MM.1S (cell line): ENCODE data around the gene HMGN5.

Experiments used
- DNase-seq: peaks from one replicate; pipeline ENCODE4 v3.0.0-alpha.2; 2015
- H2AFZ ChIP-seq: fragments of 300-600 bp; sonication (generic); 2 replicates; pipeline ENCODE4 v1.6.0; 2016; ENCODE audit warnings: antibody characterized with exemption, low read length
- H3F3A ChIP-seq: fragments of 300-600 bp; sonication (generic); 2 replicates; pipeline ENCODE4 v1.6.1; 2016; ENCODE audit warnings: mild to moderate bottlenecking, antibody characterized with exemption, low read length, moderate library complexity, mixed read lengths; ENCODE audit not compliant: insufficient read depth
- H3K27ac ChIP-seq: fragments of 300-600 bp; sonication (generic); 2 replicates; pipeline ENCODE4 v1.5.1; 2016; ENCODE audit warnings: mild to moderate bottlenecking, low read length
- H3K27me3 ChIP-seq: fragments of 300-600 bp; sonication (generic); replicated peaks from 2 replicates; pipeline ENCODE4 v1.6.0; 2016; ENCODE audit warnings: low read length; ENCODE audit not compliant: insufficient read depth
- H3K36me3 ChIP-seq: fragments of 300-600 bp; sonication (generic); replicated peaks from 2 replicates; pipeline ENCODE4 v1.6.1; 2016; ENCODE audit warnings: mild to moderate bottlenecking, low read length, mixed read lengths; ENCODE audit not compliant: insufficient read depth
- H3K4me1 ChIP-seq: fragments of 300-600 bp; sonication (generic); 2 replicates; pipeline ENCODE4 v1.6.1; 2016; ENCODE audit warnings: low read length, mixed read lengths
- H3K4me2 ChIP-seq: fragments of 300-600 bp; sonication (generic); 2 replicates; pipeline ENCODE4 v1.6.0; 2016; ENCODE audit warnings: low read depth, low read length
- H3K4me3 ChIP-seq: fragments of 300-600 bp; sonication (generic); 2 replicates; pipeline ENCODE4 v1.5.1; 2016; ENCODE audit warnings: low read length, mixed read lengths
- H3K79me2 ChIP-seq: fragments of 300-600 bp; sonication (generic); 2 replicates; pipeline ENCODE4 v1.6.1; 2016; ENCODE audit warnings: mixed run types, low read length, mixed read lengths
- H3K9ac ChIP-seq: fragments of 300-600 bp; sonication (generic); 2 replicates; pipeline ENCODE4 v1.6.1; 2016; ENCODE audit warnings: low read length, mixed read lengths
- H3K9me2 ChIP-seq: fragments of 300-600 bp; sonication (generic); replicated peaks from 2 replicates; pipeline ENCODE4 v1.6.1; 2016; ENCODE audit warnings: mild to moderate bottlenecking, low read length, mixed read lengths; ENCODE audit not compliant: insufficient read depth
- H3K9me3 ChIP-seq: fragments of 300-600 bp; sonication (generic); replicated peaks from 2 replicates; pipeline ENCODE4 v1.6.1; 2016; ENCODE audit warnings: mild to moderate bottlenecking, low read length, mixed read lengths; ENCODE audit not compliant: insufficient read depth
- H4K20me1 ChIP-seq: fragments of 300-600 bp; sonication (generic); 2 replicates; pipeline ENCODE4 v1.6.1; 2016; ENCODE audit warnings: mild to moderate bottlenecking, low read length, moderate library complexity, mixed read lengths; ENCODE audit not compliant: insufficient read depth
- EZH2 ChIP-seq: fragments of 300-600 bp; sonication (generic); optimal IDR thresholded peaks from 2 replicates; pipeline ENCODE3; 2017; ENCODE audit warnings: low read depth, mild to moderate bottlenecking, antibody characterized with exemption, low read length, mixed read lengths
- EZH2phosphoT487 ChIP-seq: fragments of 300-600 bp; sonication (generic); IDR thresholded peaks from 2 replicates; pipeline ENCODE4 v1.6.1; 2018; ENCODE audit warnings: antibody characterized with exemption, low read length
- TF ChIP-seq, protein P1 (sequence below): fragments of 300-600 bp; sonication (generic); IDR thresholded peaks from 2 replicates; pipeline ENCODE4 v1.5.1; 2016; ENCODE audit warnings: antibody characterized with exemption, low read length, mixed read lengths

Gene HMGN5

GRCh38 chrX:81231476-81231875, 29.8 kb upstream of the HMGN5 start:
- no peaks in the 10 kb centered on the region for H3K79me2 ChIP-seq
- no peak for DNase-seq
- H3K9me3 ChIP-seq: no peaks in the 10 kb centered on the region
- no peaks in the 10 kb centered on the region for H3F3A ChIP-seq
- H3K9me2 ChIP-seq: no peaks in the 10 kb centered on the region
- H3K9ac ChIP-seq: no peak overlapping the region
- H3K27ac ChIP-seq: no peak overlapping the region
- H2AFZ ChIP-seq: no peak overlapping the region
- no peaks in the 10 kb centered on the region for H4K20me1 ChIP-seq
- H3K4me1 ChIP-seq: no peaks in the 10 kb centered on the region
- no peaks in the 10 kb centered on the region for H3K27me3 ChIP-seq
- H3K4me2 ChIP-seq: no peak overlapping the region
- no peak overlapping the region for H3K4me3 ChIP-seq
- no peaks in the 10 kb centered on the region for H3K36me3 ChIP-seq
- TF ChIP-seq EZH2phosphoT487 (no peak), EZH2 (no peak)
- TF ChIP-seq, protein P1, sequence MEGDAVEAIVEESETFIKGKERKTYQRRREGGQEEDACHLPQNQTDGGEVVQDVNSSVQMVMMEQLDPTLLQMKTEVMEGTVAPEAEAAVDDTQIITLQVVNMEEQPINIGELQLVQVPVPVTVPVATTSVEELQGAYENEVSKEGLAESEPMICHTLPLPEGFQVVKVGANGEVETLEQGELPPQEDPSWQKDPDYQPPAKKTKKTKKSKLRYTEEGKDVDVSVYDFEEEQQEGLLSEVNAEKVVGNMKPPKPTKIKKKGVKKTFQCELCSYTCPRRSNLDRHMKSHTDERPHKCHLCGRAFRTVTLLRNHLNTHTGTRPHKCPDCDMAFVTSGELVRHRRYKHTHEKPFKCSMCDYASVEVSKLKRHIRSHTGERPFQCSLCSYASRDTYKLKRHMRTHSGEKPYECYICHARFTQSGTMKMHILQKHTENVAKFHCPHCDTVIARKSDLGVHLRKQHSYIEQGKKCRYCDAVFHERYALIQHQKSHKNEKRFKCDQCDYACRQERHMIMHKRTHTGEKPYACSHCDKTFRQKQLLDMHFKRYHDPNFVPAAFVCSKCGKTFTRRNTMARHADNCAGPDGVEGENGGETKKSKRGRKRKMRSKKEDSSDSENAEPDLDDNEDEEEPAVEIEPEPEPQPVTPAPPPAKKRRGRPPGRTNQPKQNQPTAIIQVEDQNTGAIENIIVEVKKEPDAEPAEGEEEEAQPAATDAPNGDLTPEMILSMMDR: no peak

GRCh38 chrX:81229901-81230300, 28.2 kb upstream of the HMGN5 start:
- H3K79me2 ChIP-seq: no peaks in the 10 kb centered on the region
- H3F3A ChIP-seq: no peaks in the 10 kb centered on the region
- TF ChIP-seq EZH2phosphoT487: no peak
- TF ChIP-seq, protein P1: no peak
- no peak for TF ChIP-seq EZH2
- no peaks in the 10 kb centered on the region for H3K36me3 ChIP-seq
- no peaks in the 10 kb centered on the region for H3K9me2 ChIP-seq
- DNase-seq: no peak
- H3K4me3 ChIP-seq: no peak overlapping the region
- no peak overlapping the region for H3K4me2 ChIP-seq
- H3K27ac ChIP-seq: no peak overlapping the region
- H3K4me1 ChIP-seq: no peaks in the 10 kb centered on the region
- no peaks in the 10 kb centered on the region for H4K20me1 ChIP-seq
- no peaks in the 10 kb centered on the region for H3K9me3 ChIP-seq
- no peak overlapping the region for H3K9ac ChIP-seq
- H2AFZ ChIP-seq: no peak overlapping the region
- no peaks in the 10 kb centered on the region for H3K27me3 ChIP-seq

DNA sequence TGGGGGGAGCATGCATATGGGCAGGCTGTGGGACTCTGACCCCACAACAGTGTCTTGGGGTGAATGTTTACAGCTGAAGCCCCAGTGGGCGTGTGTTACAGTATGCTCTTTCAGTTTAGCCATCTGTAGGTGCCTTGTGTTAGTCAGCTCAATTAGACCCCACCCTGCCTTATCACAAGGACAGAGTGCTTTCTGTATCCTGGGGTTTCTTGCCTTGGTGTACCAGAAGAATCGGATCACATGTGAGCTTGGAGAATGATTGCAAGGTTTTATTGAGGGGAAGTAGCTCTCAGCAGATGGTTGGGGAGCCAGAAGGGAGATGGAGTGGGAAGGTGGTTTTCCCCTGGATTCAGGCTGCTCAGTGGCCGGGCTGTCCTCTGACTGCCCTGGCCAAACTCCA, 27.5 kb upstream of the HMGN5 start:
- Histone ChIP-seq H3K9me3 (no peaks in the 10 kb centered on the region), H3K4me3 (no peak overlapping the region), H3K79me2 (no peaks in the 10 kb centered on the region), H3K27me3 (no peaks in the 10 kb centered on the region), H3K9ac (no peak overlapping the region), H2AFZ (no peak overlapping the region), H3K4me2 (no peak overlapping the region), H3K36me3 (no peaks in the 10 kb centered on the region), H3F3A (no peaks in the 10 kb centered on the region), H3K9me2 (no peaks in the 10 kb centered on the region), H3K27ac (no peak overlapping the region), H3K4me1 (no peaks in the 10 kb centered on the region), H4K20me1 (no peaks in the 10 kb centered on the region)
- DNase-seq: no peak
- TF ChIP-seq EZH2: no peak
- TF ChIP-seq, protein P1: no peak
- TF ChIP-seq EZH2phosphoT487: no peak

DNA sequence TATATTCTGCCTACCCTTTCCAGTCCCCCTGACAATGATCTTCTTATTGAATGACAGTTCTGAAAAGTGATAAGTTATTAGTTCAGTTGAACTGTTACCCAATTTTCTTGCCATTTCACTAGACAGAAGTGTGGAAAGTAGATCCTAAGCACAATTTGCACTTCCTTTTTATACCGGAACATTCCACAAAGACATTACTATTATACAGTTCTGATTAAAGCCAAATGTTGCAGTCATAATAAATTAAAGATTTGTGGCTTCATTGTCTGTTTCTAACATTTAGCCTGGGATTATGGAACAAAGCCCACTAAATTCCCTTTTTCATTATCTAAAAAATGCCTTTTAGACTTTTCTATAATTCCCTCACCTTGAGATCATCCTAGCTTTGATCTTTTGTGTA, 14.0 kb upstream of the HMGN5 start:
- Histone ChIP-seq H3K4me2 (no peak overlapping the region), H2AFZ (no peak overlapping the region), H3K27me3 (no peaks in the 10 kb centered on the region), H3K4me1 (no peaks in the 10 kb centered on the region), H3K9ac (no peak overlapping the region), H3K79me2 (no peaks in the 10 kb centered on the region; the same call in 1 of the 2 replicates), H3K9me2 (no peaks in the 10 kb centered on the region), H4K20me1 (no peaks in the 10 kb centered on the region), H3F3A (no peaks in the 10 kb centered on the region), H3K27ac (no peak overlapping the region), H3K4me3 (no peak overlapping the region), H3K9me3 (no peaks in the 10 kb centered on the region), H3K36me3 (no peaks in the 10 kb centered on the region)
- no peak for DNase-seq
- TF ChIP-seq, protein P1: no peak
- no peak for TF ChIP-seq EZH2phosphoT487
- no peak for TF ChIP-seq EZH2
